Measurements from ENCODE around the gene LILRB1.
"Not testable (repeated sequence)": the region's sequence is repeated elsewhere in the genome, so short reads cannot be mapped to it uniquely, and the experiment has no call there.

Gene LILRB1

GRCh38 chr19:54612428-54612827 is 17.9 kb upstream of the LILRB1 start:
- H3K9me3 Mint-ChIP-seq, result peaks cover 6% of the 10 kb centered on the region
- peaks cover 5% of the 10 kb centered on the region for H3K27me3 Mint-ChIP-seq
- H3K4me1 Mint-ChIP-seq, result peaks cover 16% of the 10 kb centered on the region
- no peak overlapping the region for H3K27ac Mint-ChIP-seq
- H3K36me3 Mint-ChIP-seq (ENCODE audit: low read depth), result no peaks in the 10 kb centered on the region
- no peak for DNase-seq
- H3K4me3 Mint-ChIP-seq, result no peak overlapping the region
- ATAC-seq, result no peak

GRCh38 chr19:54614726-54615125 is 15.6 kb upstream of the LILRB1 start:
- Mint-ChIP-seq H3K36me3 (ENCODE audit: low read depth) (no peaks in the 10 kb centered on the region), H3K4me1 (peaks cover 16% of the 10 kb centered on the region), H3K27ac (no peak overlapping the region), H3K27me3 (peaks cover 4% of the 10 kb centered on the region), H3K4me3 (no peak overlapping the region), H3K9me3 (peaks cover 6% of the 10 kb centered on the region)
- DNase-seq, result no peak
- ATAC-seq, result no peak

GRCh38 chr19:54616057-54616456 is 14.2 kb upstream of the LILRB1 start:
- Mint-ChIP-seq H3K27me3 (peaks cover 4% of the 10 kb centered on the region), H3K27ac (peak overlapping the region; percentile 34), H3K9me3 (peaks cover 6% of the 10 kb centered on the region), H3K36me3 (ENCODE audit: low read depth) (no peaks in the 10 kb centered on the region), H3K4me1 (peaks cover 16% of the 10 kb centered on the region), H3K4me3 (no peak overlapping the region)
- ATAC-seq (no peak), DNase-seq (no peak)

GRCh38 chr19:54616821-54617560 is 13.3 kb upstream of the LILRB1 start:
- peaks cover 16% of the 10 kb centered on the region for H3K4me1 Mint-ChIP-seq

GRCh38 chr19:54620464-54620863 is 9.8 kb upstream of the LILRB1 start:
- Mint-ChIP-seq H3K27ac (no peak overlapping the region), H3K9me3 (no peaks in the 10 kb centered on the region), H3K4me3 (no peak overlapping the region), H3K4me1 (peaks cover 15% of the 10 kb centered on the region), H3K27me3 (peaks cover 4% of the 10 kb centered on the region), H3K36me3 (ENCODE audit: low read depth) (no peaks in the 10 kb centered on the region)
- DNase-seq, result no peak
- no peak for ATAC-seq

More at GRCh38 chr19:54616821-54617560, 13.3 kb upstream of the LILRB1 start:
- H3K4me3 Mint-ChIP-seq, result peak overlapping the region; percentile 71
- peaks cover 4% of the 10 kb centered on the region for H3K27me3 Mint-ChIP-seq
- H3K36me3 Mint-ChIP-seq (ENCODE audit: low read depth), result no peaks in the 10 kb centered on the region
- DNase-seq (no peak), ATAC-seq (no peak)
- H3K9me3 Mint-ChIP-seq, result peaks cover 6% of the 10 kb centered on the region
- H3K27ac Mint-ChIP-seq, result peak overlapping the region; percentile 81

- no peaks in the 10 kb centered on the region for H3K9me3 Mint-ChIP-seq
- H3K36me3 Mint-ChIP-seq (ENCODE audit: low read depth), result no peaks in the 10 kb centered on the region
- peaks cover 2% of the 10 kb centered on the region for H3K4me1 Mint-ChIP-seq
- peak overlapping the region; percentile 11 for H3K27ac Mint-ChIP-seq
- H3K27me3 Mint-ChIP-seq, result peaks cover 2% of the 10 kb centered on the region
- DNase-seq (no peak), ATAC-seq (no peak)
- H3K4me3 Mint-ChIP-seq, result peak overlapping the region; percentile 40
Measured at GRCh38 chr19:54622431-54622830, 7.9 kb upstream of the LILRB1 start.

GRCh38 chr19:54624234-54624633 is 6.0 kb upstream of the LILRB1 start:
- not testable (repeated sequence) for H3K27ac Mint-ChIP-seq; DNase-seq; H3K27me3 Mint-ChIP-seq; H3K9me3 Mint-ChIP-seq; H3K4me1 Mint-ChIP-seq; H3K36me3 Mint-ChIP-seq (ENCODE audit: low read depth); H3K4me3 Mint-ChIP-seq
- ATAC-seq, result peak; percentile 36

- not testable (repeated sequence) for H3K27ac Mint-ChIP-seq; H3K36me3 Mint-ChIP-seq (ENCODE audit: low read depth); H3K9me3 Mint-ChIP-seq; H3K4me3 Mint-ChIP-seq; H3K27me3 Mint-ChIP-seq; H3K4me1 Mint-ChIP-seq; DNase-seq
- ATAC-seq, result peak; percentile 24
Measured at GRCh38 chr19:54624934-54625730, 5.2 kb upstream of the LILRB1 start.

- no peak for DNase-seq
- H3K9me3 Mint-ChIP-seq, result no peaks in the 10 kb centered on the region
- no peak for ATAC-seq
- H3K36me3 Mint-ChIP-seq (ENCODE audit: low read depth), result no peaks in the 10 kb centered on the region
- H3K27ac Mint-ChIP-seq, result no peak overlapping the region
- H3K27me3 Mint-ChIP-seq, result peaks cover 14% of the 10 kb centered on the region
- H3K4me1 Mint-ChIP-seq, result peaks cover 6% of the 10 kb centered on the region
- H3K4me3 Mint-ChIP-seq, result no peak overlapping the region
Measured at GRCh38 chr19:54626757-54627156, 3.5 kb upstream of the LILRB1 start.

GRCh38 chr19:54627912-54628311 is 2.4 kb upstream of the LILRB1 start:
- DNase-seq; H3K36me3 Mint-ChIP-seq (ENCODE audit: low read depth); H3K9me3 Mint-ChIP-seq; H3K4me3 Mint-ChIP-seq; H3K27ac Mint-ChIP-seq; H3K4me1 Mint-ChIP-seq; ATAC-seq: not testable (repeated sequence)
- H3K27me3 Mint-ChIP-seq, result peaks cover 14% of the 10 kb centered on the region

GRCh38 chr19:54630782-54631181 is 498 bp downstream of the LILRB1 start:
- H3K4me3 Mint-ChIP-seq, result no peak overlapping the region

GRCh38 chr19:54631489-54632337 is 1.4 kb downstream of the LILRB1 start:
- not testable (repeated sequence) for H3K36me3 Mint-ChIP-seq (ENCODE audit: low read depth); DNase-seq; H3K4me3 Mint-ChIP-seq; H3K9me3 Mint-ChIP-seq; H3K4me1 Mint-ChIP-seq; ATAC-seq; H3K27ac Mint-ChIP-seq
- H3K27me3 Mint-ChIP-seq, result peaks cover 14% of the 10 kb centered on the region

More at GRCh38 chr19:54630782-54631181, 498 bp downstream of the LILRB1 start:
- no peak overlapping the region for H3K27ac Mint-ChIP-seq
- peaks cover 14% of the 10 kb centered on the region for H3K27me3 Mint-ChIP-seq
- ATAC-seq, result no peak
- H3K4me1 Mint-ChIP-seq, result peaks cover 3% of the 10 kb centered on the region
- no peaks in the 10 kb centered on the region for H3K9me3 Mint-ChIP-seq
- no peaks in the 10 kb centered on the region for H3K36me3 Mint-ChIP-seq (ENCODE audit: low read depth)
- no peak for DNase-seq

GRCh38 chr19:54632517-54632916 is 2.2 kb downstream of the LILRB1 start:
- H3K27me3 Mint-ChIP-seq, result peaks cover 10% of the 10 kb centered on the region
- DNase-seq; ATAC-seq; H3K4me3 Mint-ChIP-seq; H3K36me3 Mint-ChIP-seq (ENCODE audit: low read depth); H3K4me1 Mint-ChIP-seq; H3K9me3 Mint-ChIP-seq; H3K27ac Mint-ChIP-seq: not testable (repeated sequence)

GRCh38 chr19:54633401-54633800 is 3.1 kb downstream of the LILRB1 start:
- Mint-ChIP-seq H3K36me3 (ENCODE audit: low read depth) (no peaks in the 10 kb centered on the region), H3K27me3 (peaks cover 9% of the 10 kb centered on the region), H3K27ac (no peak overlapping the region), H3K4me1 (peaks cover 3% of the 10 kb centered on the region), H3K4me3 (no peak overlapping the region), H3K9me3 (no peaks in the 10 kb centered on the region)
- no peak for DNase-seq
- no peak for ATAC-seq
